Measurements from ENCODE around the gene GPR137B.

DNA sequence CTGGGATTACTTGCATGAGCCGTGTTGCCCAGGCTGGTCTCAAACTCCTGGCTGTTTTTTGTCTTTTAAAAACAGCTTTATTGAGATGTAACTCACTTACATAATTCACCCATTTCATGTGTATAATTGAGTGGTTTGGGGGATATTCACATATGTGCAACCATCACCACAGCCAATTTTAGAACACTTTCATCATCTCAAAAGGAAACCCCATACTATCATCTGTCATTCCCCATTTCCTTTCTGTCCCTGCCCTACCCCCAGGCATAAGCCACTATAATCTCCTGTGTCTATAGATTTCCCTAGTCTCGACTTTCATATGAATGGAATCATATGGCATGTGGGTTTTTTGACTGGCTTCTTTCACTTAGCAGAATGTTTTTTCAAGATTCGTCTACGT lies 43.3 kb downstream of the GPR137B start:
- TF ChIP-seq POLR2AphosphoS5 (IDR thresholded peaks at IDR 0.05; ENCODE audit: low read depth, low read length), result no peak
- no peak for TF ChIP-seq POLR2A (IDR thresholded peaks at IDR 0.05; ENCODE audit: low read depth, low read length)
- TF ChIP-seq PAX5 (IDR thresholded peaks at IDR 0.05; ENCODE audit: insufficient read depth, low read length, severe bottlenecking), result no peak
- TF ChIP-seq TAF1 (IDR thresholded peaks at IDR 0.05; ENCODE audit: low read depth, low read length), result no peak
- no peak for TF ChIP-seq SPI1 (IDR thresholded peaks at IDR 0.05; ENCODE audit: low read depth, low read length)

Data from GM12891 (cell line).